HG03460 (cell line): Measurements from ENCODE around the gene CPNE6.

ENCODE experiments used
- ATAC-seq: cut with Tn5 transposase; IDR thresholded peaks from one replicate; pipeline ENCODE4 v1.9.1; 2021; ENCODE audit not compliant: unreplicated experiment

Gene CPNE6

GRCh38 chr14:24054324-24054641, 17.1 kb upstream of the CPNE6 start:
- no peak for ATAC-seq

DNA sequence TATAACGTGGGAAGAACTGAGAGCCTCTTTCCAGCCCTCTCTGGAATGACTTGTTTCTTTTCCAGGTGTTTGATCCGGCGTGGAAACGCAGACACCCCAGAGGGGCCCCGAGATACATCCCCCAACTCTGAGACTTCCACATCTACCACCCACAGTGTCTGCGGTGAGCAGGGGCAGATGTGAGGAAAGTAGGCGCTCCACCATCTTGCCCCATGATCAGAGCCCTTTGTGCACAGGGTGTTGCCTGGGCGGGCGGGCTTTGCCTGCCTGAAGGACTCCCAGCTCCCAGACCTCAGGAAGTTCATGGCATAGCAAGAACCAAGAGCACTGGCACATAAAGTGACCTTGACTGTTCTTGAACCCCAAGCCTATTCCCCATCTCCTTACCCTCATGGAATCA, 16.7 kb upstream of the CPNE6 start:
- ATAC-seq: no peak

- no peak for ATAC-seq
These were observed 15.2 kb upstream of the CPNE6 start for GRCh38 chr14:24055971-24056799.

DNA sequence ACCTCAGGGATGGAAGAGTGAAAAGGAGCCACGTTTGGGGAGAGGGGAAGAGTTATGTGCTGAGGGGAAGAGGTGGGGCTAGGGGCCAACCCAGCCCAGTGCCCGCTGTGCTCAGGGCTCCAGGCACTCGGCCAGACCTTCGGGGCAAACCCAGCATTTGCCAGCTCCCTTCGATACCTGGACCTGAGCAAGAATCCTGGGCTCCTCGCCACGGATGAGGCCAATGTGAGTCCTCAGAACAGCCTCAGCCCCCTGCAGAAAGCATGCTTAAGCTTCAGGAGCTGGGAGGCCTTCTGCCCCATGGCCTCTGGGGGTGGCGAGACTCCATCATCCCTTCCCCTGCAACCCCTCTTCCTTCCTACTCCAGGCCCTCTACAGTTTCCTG, 14.6 kb upstream of the CPNE6 start:
- no peak for ATAC-seq

- ATAC-seq: no peak
These were observed 14.1 kb upstream of the CPNE6 start for GRCh38 chr14:24057271-24057670.

GRCh38 chr14:24057867-24058259, 13.5 kb upstream of the CPNE6 start:
- no peak for ATAC-seq

- peak; percentile 48 for ATAC-seq
These were observed 13.0 kb upstream of the CPNE6 start for GRCh38 chr14:24058260-24058950.

- no peak for ATAC-seq
These were observed 12.3 kb upstream of the CPNE6 start for GRCh38 chr14:24058951-24059475.

DNA sequence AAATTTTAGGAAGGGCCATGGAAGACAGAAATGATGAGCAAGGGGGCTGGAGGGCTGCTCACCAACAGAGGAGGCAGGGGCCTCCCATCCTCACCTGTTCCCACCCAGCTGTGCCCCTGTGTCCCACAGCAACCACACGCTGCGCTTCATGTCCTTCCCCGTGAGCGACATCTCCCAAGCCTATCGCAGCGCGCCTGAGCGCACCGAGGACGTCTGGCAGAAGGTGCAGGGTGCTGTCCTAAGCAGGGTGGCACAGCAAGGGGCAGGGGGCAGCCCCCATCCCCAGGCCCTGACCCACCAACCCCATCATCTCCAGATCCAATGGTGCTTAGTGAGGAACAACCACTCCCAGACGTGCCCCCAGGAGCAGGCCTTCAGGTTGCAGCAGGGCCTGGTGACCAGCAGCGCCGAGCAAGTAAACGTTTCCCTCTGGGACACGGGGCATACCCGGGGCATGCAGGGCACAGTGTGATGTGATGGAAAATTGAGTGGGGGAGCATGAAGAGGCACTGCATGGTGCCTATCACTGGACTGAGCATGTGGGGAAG, 11.4 kb upstream of the CPNE6 start:
- ATAC-seq: no peak

DNA sequence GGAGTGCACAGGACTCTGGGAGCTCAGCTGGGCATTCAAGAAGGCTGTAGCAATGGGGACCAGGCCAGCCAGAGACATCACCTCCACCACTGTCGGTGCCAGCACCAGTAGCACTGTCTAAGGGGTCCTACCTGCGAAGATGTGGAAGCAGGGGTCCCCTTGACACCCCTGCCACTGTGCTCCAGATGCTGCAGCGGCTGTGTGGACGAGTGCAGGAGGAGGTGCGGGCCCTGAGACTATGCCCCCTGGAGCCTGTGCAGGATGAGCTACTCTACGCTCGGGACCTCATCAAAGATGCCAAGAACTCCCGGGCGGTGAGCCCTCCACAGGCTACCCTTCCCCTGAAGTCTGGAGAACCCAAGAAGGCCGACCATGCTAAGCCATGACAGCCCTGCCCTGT, 10.9 kb upstream of the CPNE6 start:
- ATAC-seq: no peak

GRCh38 chr14:24060984-24061913, 10.1 kb upstream of the CPNE6 start:
- no peak for ATAC-seq

GRCh38 chr14:24062216-24062980, 9.0 kb upstream of the CPNE6 start:
- ATAC-seq: no peak

DNA sequence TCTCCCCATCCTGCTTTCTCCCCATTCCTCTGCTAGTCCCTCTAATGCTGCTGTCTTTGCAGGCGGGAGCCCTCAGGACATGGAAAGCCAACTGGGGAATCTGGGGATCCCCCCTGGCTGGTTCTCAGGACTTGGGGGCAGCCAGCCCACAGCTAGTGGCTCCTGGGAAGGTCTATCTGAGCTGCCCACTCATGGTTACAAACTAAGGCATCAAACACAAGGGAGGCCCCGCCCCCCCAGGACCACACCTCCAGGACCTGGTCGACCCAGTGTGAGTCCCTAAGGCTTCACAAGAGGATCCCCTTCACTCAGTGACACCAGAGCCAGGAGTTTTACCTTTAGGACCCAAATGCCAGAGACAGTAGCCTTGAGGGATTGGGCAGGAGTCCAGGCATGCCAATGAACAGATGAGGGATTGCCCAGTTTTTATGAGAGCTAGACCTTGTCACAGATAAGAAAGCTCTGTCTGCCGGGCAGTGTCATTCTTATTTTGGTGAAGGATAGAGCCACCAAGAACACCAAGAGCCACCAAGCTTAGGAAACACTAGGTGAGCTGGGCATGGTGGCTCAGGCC, 8.0 kb upstream of the CPNE6 start:
- no peak for ATAC-seq

DNA sequence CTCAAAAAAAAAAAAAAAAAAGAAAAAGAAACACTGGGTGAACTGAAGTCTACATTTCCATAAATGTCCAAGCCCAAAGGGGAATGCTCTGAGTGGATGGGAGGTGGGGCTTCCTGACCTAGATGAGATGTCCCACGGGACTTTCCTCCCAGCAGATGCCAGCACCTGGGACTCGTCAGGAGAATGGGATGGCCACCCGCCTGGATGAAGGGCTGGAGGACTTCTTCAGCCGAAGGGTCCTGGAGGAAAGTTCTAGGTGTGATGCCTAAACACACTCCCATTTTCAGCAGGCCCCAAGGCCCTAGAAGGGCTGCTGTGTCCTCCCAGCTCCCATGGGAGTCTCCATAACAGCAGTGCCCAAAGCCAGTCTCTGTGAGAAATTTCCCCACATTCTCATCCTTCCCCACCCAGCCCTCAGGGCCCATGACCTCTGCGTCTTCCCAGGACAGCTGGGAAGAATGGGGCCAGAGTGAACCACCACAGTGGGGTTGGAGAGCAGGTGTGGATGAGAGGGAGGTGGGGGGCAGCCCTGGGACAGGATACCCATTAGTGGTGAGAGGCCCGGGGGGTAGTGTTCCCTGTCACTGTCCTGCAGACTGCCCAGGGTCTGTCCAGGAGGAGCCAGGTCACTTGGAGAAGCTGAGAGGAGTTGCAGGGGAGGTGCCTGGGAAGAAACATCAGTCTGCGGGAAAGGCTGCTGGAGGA, 7.1 kb upstream of the CPNE6 start:
- ATAC-seq: no peak

DNA sequence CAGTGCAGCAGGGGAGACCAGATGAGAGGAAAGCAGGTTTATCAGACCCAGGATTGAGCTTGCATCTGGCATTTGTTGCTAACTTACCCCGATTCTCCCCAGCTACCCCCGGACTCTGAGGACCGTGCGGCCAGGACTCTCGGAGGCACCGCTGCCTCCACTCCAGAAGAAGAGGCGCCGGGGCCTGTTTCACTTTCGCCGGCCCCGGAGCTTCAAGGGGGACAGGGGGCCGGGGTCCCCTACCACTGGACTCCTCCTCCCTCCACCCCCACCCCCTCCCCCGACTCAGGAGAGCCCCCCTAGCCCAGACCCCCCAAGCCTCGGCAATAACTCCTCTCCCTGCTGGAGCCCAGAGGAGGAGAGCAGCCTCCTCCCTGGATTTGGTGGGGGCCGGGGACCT, 6.5 kb upstream of the CPNE6 start:
- no peak for ATAC-seq

DNA sequence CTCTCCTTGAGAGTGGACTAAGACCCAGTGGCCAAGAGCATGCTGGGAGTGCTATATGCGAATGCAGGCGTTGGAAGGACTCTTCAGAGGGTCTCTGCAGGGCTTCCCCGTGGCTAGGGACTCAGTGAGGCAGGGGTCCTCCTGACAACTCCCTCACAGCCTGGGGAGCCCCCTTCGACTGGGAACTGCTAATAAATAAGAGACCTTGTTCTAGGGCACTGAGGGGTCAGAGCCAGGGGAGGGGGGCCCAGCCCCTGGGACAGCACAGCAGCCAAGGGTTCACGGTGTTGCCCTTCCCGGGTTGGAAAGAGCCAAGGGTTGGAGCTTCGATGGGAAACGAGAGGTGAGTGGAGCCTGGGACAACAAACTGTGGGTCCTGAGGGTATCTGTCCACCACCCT, 6.0 kb upstream of the CPNE6 start:
- ATAC-seq: no peak

DNA sequence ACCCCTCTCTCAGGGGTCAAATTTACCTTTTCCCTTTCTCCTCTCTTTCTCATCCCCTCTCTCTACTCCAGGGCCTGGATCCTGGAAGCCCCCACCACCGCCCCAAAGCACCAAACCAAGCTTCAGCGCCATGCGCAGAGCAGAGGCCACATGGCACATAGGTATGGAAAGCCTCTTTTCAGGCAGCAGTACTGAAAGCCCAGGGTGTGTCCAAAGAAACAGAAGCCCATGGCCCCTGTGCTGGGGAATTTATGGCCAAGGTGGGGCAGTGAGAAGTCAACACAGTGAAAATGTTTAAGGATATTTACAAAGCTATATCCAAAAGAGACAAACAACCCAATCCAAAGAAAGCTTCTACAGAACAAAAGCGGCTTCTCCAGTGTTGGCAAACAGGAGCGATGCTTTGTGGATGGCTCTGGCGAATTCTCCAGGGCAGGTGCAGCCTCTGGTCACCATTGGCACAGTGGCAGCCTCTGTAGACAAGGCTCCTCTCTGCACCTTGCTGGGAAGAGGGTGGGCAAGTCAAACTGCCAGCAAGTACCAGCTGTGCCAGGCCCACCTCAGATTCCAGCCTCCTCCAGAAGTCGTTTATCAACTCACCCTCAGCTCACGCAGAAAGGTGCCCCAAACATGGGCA, 4.7 kb upstream of the CPNE6 start:
- ATAC-seq: no peak

- no peak for ATAC-seq
These were observed 4.0 kb upstream of the CPNE6 start for GRCh38 chr14:24067133-24068082.
